Activated naive CD8-positive, alpha-beta T cell treated with anti-CD3 and anti-CD28 coated beads, Interleukin-2, amount 10 ng/mL, durations not matched to agents 7 days and 5 days (primary cell): ENCODE results near the gene PELI3. TPM values are rescaled to one million over a fixed set of nuclear protein-coding genes. Genes with fewer than 3 reads are reported as not detected.

Source experiments
- ATAC-seq: fragments of 150-1000 bp; cut with Tn5 transposase; one replicate; pipeline ENCODE4 v1.10.0; 2021; ENCODE audit warnings: low read depth, moderate library complexity
- POLR2A ChIA-PET: fragments of 350-600 bp; sonication (Branson Sonifier 250); formaldehyde crosslinking; loops from one replicate; lab custom pipeline; 2021; ENCODE audit warnings: antibody characterized with exemption; lab: Charles Lee
- DNase-seq: peaks from one replicate; pipeline ENCODE4 v3.0.0; 2021
- H3K27ac Mint-ChIP-seq: one replicate; pipeline ENCODE4 v1.8.0; 2022; ENCODE audit warnings: mild to moderate bottlenecking, mixed read lengths
- H3K27me3 Mint-ChIP-seq: one replicate; pipeline ENCODE4 v1.8.0; 2022; ENCODE audit warnings: mild to moderate bottlenecking, moderate library complexity, mixed read lengths
- H3K36me3 Mint-ChIP-seq: one replicate; pipeline ENCODE4 v1.8.0; 2021; ENCODE audit warnings: mild to moderate bottlenecking, mixed read lengths
- H3K4me1 Mint-ChIP-seq: one replicate; pipeline ENCODE4 v1.8.0; 2021; ENCODE audit warnings: mixed read lengths
- H3K4me3 Mint-ChIP-seq: one replicate; pipeline ENCODE4 v1.8.0; 2022; ENCODE audit warnings: mild to moderate bottlenecking, moderate library complexity, mixed read lengths
- H3K9me3 Mint-ChIP-seq: one replicate; pipeline ENCODE4 v1.8.0; 2021; ENCODE audit warnings: mixed read lengths
- total RNA-seq, 2 experiments: library from RNA; stranded (reverse); gene quantifications; one replicate each; pipeline ENCODE4 v1.2.3, GENCODE V29; 2021

Gene PELI3
- total RNA-seq, 2 experiments from 2014 or later, result 10.6 to 10.7 TPM

- POLR2A ChIA-PET, result interaction anchor here (0.6 to 1.3 kb wide), 2 partner anchors 9 to 173 kb away, joined by 3 to 5 read pairs; partner anchors contain the start of gene DPP3
- Mint-ChIP-seq H3K4me3 (no peak overlapping the region), H3K27ac (peak overlapping the region; percentile 48), H3K36me3 (peaks cover 1% of the 10 kb centered on the region), H3K4me1 (peaks cover 15% of the 10 kb centered on the region), H3K9me3 (no peaks in the 10 kb centered on the region), H3K27me3 (peaks cover 3% of the 10 kb centered on the region)
- ATAC-seq, result no peak
- DNase-seq, result no peak
Measured at GRCh38 chr11:66471142-66471541, 4.4 kb downstream of the PELI3 start.

GRCh38 chr11:66472054-66472453 lies 5.3 kb downstream of the PELI3 start:
- no peak overlapping the region for H3K27ac Mint-ChIP-seq
- POLR2A ChIA-PET, result interaction anchor here (0.6 kb wide), 1 partner anchor 172 kb away, joined by 3 read pairs; no protein-coding TSS in a partner anchor
- peaks cover 3% of the 10 kb centered on the region for H3K27me3 Mint-ChIP-seq
- no peaks in the 10 kb centered on the region for H3K9me3 Mint-ChIP-seq
- no peak for DNase-seq
- no peak for ATAC-seq
- peaks cover 1% of the 10 kb centered on the region for H3K36me3 Mint-ChIP-seq
- no peak overlapping the region for H3K4me3 Mint-ChIP-seq
- peaks cover 13% of the 10 kb centered on the region for H3K4me1 Mint-ChIP-seq

GRCh38 chr11:66473167-66473566 lies 6.5 kb downstream of the PELI3 start:
- POLR2A ChIA-PET, result no interaction called here
- no peak for DNase-seq
- no peak for ATAC-seq
- H3K36me3 Mint-ChIP-seq, result peaks cover 1% of the 10 kb centered on the region
- no peak overlapping the region for H3K4me3 Mint-ChIP-seq
- peaks cover 1% of the 10 kb centered on the region for H3K27me3 Mint-ChIP-seq
- peaks cover 7% of the 10 kb centered on the region for H3K4me1 Mint-ChIP-seq
- no peaks in the 10 kb centered on the region for H3K9me3 Mint-ChIP-seq
- no peak overlapping the region for H3K27ac Mint-ChIP-seq

- Mint-ChIP-seq H3K27me3 (no peaks in the 10 kb centered on the region), H3K27ac (no peak overlapping the region), H3K4me3 (no peak overlapping the region), H3K4me1 (peaks cover 6% of the 10 kb centered on the region), H3K9me3 (no peaks in the 10 kb centered on the region), H3K36me3 (peaks cover 1% of the 10 kb centered on the region)
- DNase-seq (no peak), ATAC-seq (no peak)
- POLR2A ChIA-PET, result no interaction called here
Measured at GRCh38 chr11:66473608-66474515, 7.2 kb downstream of the PELI3 start.

- Mint-ChIP-seq H3K27me3 (no peaks in the 10 kb centered on the region), H3K4me3 (no peak overlapping the region), H3K36me3 (peaks cover 1% of the 10 kb centered on the region), H3K27ac (no peak overlapping the region), H3K4me1 (peaks cover 10% of the 10 kb centered on the region), H3K9me3 (no peaks in the 10 kb centered on the region)
- POLR2A ChIA-PET, result no interaction called here
- ATAC-seq (no peak), DNase-seq (no peak)
Measured at GRCh38 chr11:66475349-66476172, 8.9 kb downstream of the PELI3 start.

GRCh38 chr11:66476173-66476840 lies 9.6 kb downstream of the PELI3 start:
- ATAC-seq (no peak), DNase-seq (no peak)
- POLR2A ChIA-PET, result no interaction called here
- Mint-ChIP-seq H3K9me3 (no peaks in the 10 kb centered on the region), H3K36me3 (no peaks in the 10 kb centered on the region), H3K4me3 (no peak overlapping the region), H3K27me3 (no peaks in the 10 kb centered on the region), H3K4me1 (peaks cover 15% of the 10 kb centered on the region), H3K27ac (no peak overlapping the region)

- H3K9me3 Mint-ChIP-seq, result no peaks in the 10 kb centered on the region
- H3K4me1 Mint-ChIP-seq, result peaks cover 15% of the 10 kb centered on the region
- H3K4me3 Mint-ChIP-seq, result no peak overlapping the region
- DNase-seq, result no peak
- ATAC-seq, result no peak
- POLR2A ChIA-PET, result no interaction called here
- no peaks in the 10 kb centered on the region for H3K27me3 Mint-ChIP-seq
- H3K36me3 Mint-ChIP-seq, result no peaks in the 10 kb centered on the region
- no peak overlapping the region for H3K27ac Mint-ChIP-seq
Measured at GRCh38 chr11:66476841-66477251, 10.1 kb downstream of the PELI3 start.

GRCh38 chr11:66477263-66478201 lies 10.8 kb downstream of the PELI3 start:
- Mint-ChIP-seq H3K27me3 (no peaks in the 10 kb centered on the region), H3K36me3 (no peaks in the 10 kb centered on the region), H3K27ac (no peak overlapping the region), H3K9me3 (no peaks in the 10 kb centered on the region), H3K4me1 (peaks cover 18% of the 10 kb centered on the region), H3K4me3 (no peak overlapping the region)
- no peak for DNase-seq
- ATAC-seq, result no peak
- POLR2A ChIA-PET, result no interaction called here

- Mint-ChIP-seq H3K4me3 (peak overlapping the region; percentile 94), H3K36me3 (no peaks in the 10 kb centered on the region), H3K27me3 (no peaks in the 10 kb centered on the region), H3K27ac (peak overlapping the region; percentile 88), H3K9me3 (no peaks in the 10 kb centered on the region), H3K4me1 (peaks cover 20% of the 10 kb centered on the region)
- ATAC-seq (no peak), DNase-seq (peak; percentile 59)
- POLR2A ChIA-PET, result no interaction called here
Measured at GRCh38 chr11:66478729-66479393, 12.2 kb downstream of the PELI3 start.

- Mint-ChIP-seq H3K36me3 (no peaks in the 10 kb centered on the region), H3K4me3 (peak overlapping the region; percentile 94), H3K4me1 (peaks cover 20% of the 10 kb centered on the region), H3K27me3 (no peaks in the 10 kb centered on the region), H3K9me3 (no peaks in the 10 kb centered on the region), H3K27ac (peak overlapping the region; percentile 88)
- POLR2A ChIA-PET, result interaction anchor here (0.6 to 2.1 kb wide), 21 partner anchors 9 to 479 kb away, joined by 3 to 22 read pairs (median 4); partner anchors contain the start of genes ACTN3, BANF1, EIF1AD and MRPL11
- no peak for ATAC-seq
- DNase-seq, result peak; percentile 48
Measured at GRCh38 chr11:66479394-66480116, 12.8 kb downstream of the PELI3 start.
